ENCODE data around the gene OR4D10. TPM values are rescaled to one million over a fixed set of nuclear protein-coding genes. Genes with fewer than 3 reads are reported as not detected.

OR4D10 gene
- total RNA-seq, result not detected

DNA sequence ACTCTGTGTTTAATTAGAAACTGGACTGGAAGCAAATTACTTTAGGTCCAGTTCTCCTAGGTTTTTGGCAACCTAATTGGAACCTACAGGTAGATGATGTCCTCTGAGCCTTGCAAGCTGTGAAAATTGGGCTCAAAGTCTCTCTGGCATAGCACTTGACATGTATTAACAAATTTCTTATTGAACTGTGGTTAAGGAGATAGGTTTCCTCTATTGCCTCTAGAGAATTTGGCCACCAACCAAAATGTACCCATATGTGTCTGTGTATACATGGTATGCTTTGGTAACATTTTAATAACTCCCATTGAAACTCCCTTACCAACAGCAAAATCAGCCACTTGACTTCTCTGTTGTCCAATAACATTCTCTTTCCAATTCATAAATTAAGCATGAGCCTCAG lies at the start of gene OR4D10:
OR4D10 (plus strand) TSS at position 301 of the 400 bp plus-strand sequence. CDS start 4,115 bp downstream, outside the sequence.
- Histone ChIP-seq H3K4me1 (no peaks in the 10 kb centered on the region), H3K4me3 (no peak within 1 kb of the TSS), H3K9me3 (no peaks in the 10 kb centered on the region), H3K27ac (no peak within 1 kb of the TSS), H3K36me3 (no peaks in the 10 kb centered on the region), H3K27me3 (no peaks in the 10 kb centered on the region)
- DNase-seq (ENCODE audit: extremely low spot score in 2 of 2), result no peak
- no peak for TF ChIP-seq POLR2A (IDR thresholded peaks at IDR 0.05)
- TF ChIP-seq POLR2AphosphoS5 (IDR thresholded peaks at IDR 0.05; ENCODE audit: insufficient read depth in 1 of 2, low read depth in 1 of 2), result no peak
- TF ChIP-seq, protein P1, sequence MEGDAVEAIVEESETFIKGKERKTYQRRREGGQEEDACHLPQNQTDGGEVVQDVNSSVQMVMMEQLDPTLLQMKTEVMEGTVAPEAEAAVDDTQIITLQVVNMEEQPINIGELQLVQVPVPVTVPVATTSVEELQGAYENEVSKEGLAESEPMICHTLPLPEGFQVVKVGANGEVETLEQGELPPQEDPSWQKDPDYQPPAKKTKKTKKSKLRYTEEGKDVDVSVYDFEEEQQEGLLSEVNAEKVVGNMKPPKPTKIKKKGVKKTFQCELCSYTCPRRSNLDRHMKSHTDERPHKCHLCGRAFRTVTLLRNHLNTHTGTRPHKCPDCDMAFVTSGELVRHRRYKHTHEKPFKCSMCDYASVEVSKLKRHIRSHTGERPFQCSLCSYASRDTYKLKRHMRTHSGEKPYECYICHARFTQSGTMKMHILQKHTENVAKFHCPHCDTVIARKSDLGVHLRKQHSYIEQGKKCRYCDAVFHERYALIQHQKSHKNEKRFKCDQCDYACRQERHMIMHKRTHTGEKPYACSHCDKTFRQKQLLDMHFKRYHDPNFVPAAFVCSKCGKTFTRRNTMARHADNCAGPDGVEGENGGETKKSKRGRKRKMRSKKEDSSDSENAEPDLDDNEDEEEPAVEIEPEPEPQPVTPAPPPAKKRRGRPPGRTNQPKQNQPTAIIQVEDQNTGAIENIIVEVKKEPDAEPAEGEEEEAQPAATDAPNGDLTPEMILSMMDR (IDR thresholded peaks at IDR 0.05), result no peak
- intact Hi-C loops (cut with DNase I), result no loop called here

DNA sequence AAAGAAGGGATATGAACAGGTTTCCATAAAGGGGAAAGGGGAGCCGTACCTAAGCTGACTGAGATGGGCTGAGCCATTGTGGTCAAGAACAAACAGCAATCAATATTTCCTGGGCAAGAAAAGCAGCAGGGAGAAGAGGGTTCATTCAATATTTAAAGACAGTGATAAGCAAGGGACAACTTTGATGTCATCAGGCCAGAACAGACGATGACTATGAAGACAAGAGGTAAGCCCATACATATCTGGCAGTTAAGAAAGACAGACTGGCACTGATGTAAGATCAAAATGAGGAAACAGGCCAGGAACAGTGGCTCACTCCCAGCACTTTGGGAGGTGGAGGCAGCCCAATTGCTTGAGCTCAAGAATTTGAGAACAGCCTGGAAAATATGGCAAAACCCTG lies 49.3 kb upstream of the OR4D10 start:
- no peak for DNase-seq (ENCODE audit: extremely low spot score in 2 of 2)
- Histone ChIP-seq H3K4me1 (no peaks in the 10 kb centered on the region), H3K27ac (no peak overlapping the region), H3K36me3 (no peaks in the 10 kb centered on the region), H3K9me3 (no peaks in the 10 kb centered on the region), H3K4me3 (no peak overlapping the region), H3K27me3 (no peaks in the 10 kb centered on the region)
- TF ChIP-seq, protein P1 (IDR thresholded peaks at IDR 0.05), result no peak
- TF ChIP-seq POLR2AphosphoS5 (IDR thresholded peaks at IDR 0.05; ENCODE audit: insufficient read depth in 1 of 2, low read depth in 1 of 2) (no peak), POLR2A (IDR thresholded peaks at IDR 0.05) (no peak)
- intact Hi-C loops (cut with DNase I), result no loop called here

DNA sequence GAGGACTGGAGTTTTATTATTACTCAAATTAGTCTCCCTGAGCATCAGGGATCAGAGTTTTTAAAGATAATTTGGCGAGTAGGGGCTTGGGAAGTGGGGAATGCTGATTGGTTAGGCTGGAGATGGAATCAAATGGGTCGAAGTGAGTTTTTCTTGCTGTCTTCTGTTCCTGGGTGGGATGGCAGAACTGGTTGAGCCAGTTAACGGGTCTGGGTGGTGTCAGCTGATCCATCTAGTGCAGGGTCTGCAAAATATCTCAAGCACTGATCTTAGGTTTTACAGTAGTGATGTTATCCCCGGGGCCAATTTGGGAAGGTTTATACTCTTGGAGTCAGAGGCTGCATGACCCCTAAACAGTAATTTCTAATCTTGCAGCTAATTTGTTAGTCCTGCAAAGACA lies 48.0 kb upstream of the OR4D10 start:
- TF ChIP-seq POLR2A (IDR thresholded peaks at IDR 0.05) (no peak), POLR2AphosphoS5 (IDR thresholded peaks at IDR 0.05; ENCODE audit: insufficient read depth in 1 of 2, low read depth in 1 of 2) (no peak)
- TF ChIP-seq, protein P1 (IDR thresholded peaks at IDR 0.05), result no peak
- Histone ChIP-seq H3K27me3 (no peaks in the 10 kb centered on the region), H3K27ac (no peak overlapping the region), H3K4me1 (no peaks in the 10 kb centered on the region), H3K4me3 (no peak overlapping the region), H3K9me3 (no peaks in the 10 kb centered on the region), H3K36me3 (no peaks in the 10 kb centered on the region)
- no peak for DNase-seq (ENCODE audit: extremely low spot score in 2 of 2)
- intact Hi-C loops (cut with DNase I), result no loop called here

DNA sequence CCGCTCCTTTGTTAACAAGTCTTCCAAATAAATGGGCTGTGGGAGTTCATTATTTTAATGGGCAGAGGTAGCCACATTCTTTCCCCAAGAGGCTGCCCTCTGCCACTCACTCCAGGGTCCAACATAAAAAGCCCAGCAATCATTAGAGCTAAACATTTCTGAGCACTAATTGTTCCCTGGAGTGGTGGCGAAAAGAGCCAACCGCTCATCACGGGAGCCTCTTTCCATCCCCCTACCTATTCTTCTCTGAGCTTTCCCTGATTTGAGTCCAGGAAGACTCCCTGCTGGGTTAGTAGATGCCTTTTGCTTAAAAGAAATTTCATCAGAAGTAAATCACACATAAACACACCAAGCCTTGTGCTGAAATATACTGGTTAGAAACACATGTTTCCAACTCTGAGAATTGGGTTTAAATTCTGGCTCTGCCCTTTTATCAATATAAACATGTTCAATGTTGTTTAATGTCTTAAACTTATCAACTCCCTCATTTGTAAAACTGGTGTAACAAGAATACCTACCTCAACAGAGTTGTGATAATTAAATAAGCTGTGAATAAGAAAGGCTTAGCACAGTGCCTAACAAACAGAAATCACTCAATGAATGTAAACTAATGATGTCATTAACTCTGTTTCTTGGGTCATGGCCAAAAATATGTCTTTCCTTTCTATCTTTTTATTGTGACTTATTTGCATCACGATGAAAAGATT lies 46.6 kb upstream of the OR4D10 start, which contains the start of gene OR5A2:
OR5A2 (minus strand) TSS at position 53 of the 707 bp plus-strand sequence. CDS start 3,460 bp downstream, outside the sequence.
- H3K9me3 ChIP-seq, result no peaks in the 10 kb centered on the region
- no peaks in the 10 kb centered on the region for H3K36me3 ChIP-seq
- no peaks in the 10 kb centered on the region for H3K4me1 ChIP-seq
- no peak within 1 kb of the TSS for H3K27ac ChIP-seq
- no peak within 1 kb of the TSS for H3K4me3 ChIP-seq
- DNase-seq (ENCODE audit: extremely low spot score in 2 of 2), result no peak
- intact Hi-C loops (cut with DNase I), result no loop called here
- no peak for TF ChIP-seq POLR2A (IDR thresholded peaks at IDR 0.05)
- H3K27me3 ChIP-seq, result no peaks in the 10 kb centered on the region

DNA sequence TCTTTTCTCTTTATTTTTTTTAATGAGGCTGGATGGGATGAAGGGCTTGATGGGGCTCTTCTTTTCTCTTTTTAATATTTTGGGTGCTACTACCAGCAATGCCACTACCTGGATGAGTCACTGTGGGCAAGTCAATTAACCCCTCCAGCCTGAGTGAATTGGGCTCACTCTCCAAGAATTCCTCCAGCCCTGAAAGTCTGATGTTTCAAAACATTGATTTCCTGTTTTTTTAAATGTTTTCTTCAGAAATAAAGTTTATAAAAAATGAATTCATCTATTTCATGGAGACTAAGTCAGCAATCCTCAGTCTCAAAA lies 46.1 kb upstream of the OR4D10 start:
- H3K27ac ChIP-seq, result no peak overlapping the region
- no peaks in the 10 kb centered on the region for H3K36me3 ChIP-seq
- TF ChIP-seq, protein P1 (IDR thresholded peaks at IDR 0.05), result no peak
- TF ChIP-seq POLR2A (IDR thresholded peaks at IDR 0.05) (no peak), POLR2AphosphoS5 (IDR thresholded peaks at IDR 0.05; ENCODE audit: insufficient read depth in 1 of 2, low read depth in 1 of 2) (no peak)
- intact Hi-C loops (cut with DNase I), result no loop called here
- no peaks in the 10 kb centered on the region for H3K9me3 ChIP-seq
- H3K4me1 ChIP-seq, result no peaks in the 10 kb centered on the region
- H3K4me3 ChIP-seq, result no peak overlapping the region
- H3K27me3 ChIP-seq, result no peaks in the 10 kb centered on the region
- no peak for DNase-seq (ENCODE audit: extremely low spot score in 2 of 2)

Data from vagina (tissue), 2 donors.